ENCODE results near the gene EFNA1.
"Not testable (repeated sequence)": the region's sequence is repeated elsewhere in the genome, so short reads cannot be mapped to it uniquely, and the experiment has no call there.

EFNA1 gene

DNA sequence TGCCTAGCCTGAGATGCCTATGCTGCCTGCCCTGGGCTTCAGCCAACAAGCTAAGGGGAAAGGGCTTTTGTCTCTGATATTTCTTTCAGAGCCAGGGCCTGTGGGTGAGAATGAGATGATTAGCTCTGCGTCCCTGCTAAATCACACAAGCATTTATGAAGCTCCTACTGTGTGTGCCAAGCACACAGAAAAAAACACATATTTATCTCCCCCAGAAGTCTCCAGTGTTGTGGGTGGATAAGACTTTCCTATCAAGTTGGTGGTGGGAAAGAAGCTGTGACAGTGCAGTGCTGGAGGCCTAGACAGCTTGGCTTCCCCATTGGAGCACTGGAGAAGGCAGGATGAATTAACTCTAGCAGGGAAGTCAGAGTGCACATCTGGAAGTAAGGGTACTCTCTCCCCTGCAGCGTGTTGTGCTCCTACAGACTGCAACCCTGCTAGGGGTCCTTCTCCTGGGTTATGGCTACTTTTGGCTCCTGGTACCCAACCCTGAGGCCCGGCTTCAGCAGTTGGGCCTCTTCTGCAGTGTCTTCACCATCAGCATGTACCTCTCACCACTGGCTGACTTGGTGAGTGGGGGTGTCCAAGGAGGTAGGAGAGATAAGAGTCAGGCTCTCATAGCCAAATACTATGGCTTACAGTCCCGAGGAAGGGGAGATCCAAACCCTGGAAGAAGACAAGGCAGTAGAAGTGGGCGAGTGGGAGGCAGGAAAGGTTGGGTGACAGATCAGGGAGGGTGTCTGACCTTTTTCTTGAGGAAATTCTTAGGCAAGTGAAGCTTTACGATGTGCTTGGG lies 9.7 kb downstream of the EFNA1 start:
- TF ChIP-seq POLR2A (IDR thresholded peaks at IDR 0.05; ENCODE audit: low read depth, low read length) (no peak), POLR2AphosphoS5 (IDR thresholded peaks at IDR 0.05; ENCODE audit: low read depth, low read length) (no peak), TAF1 (IDR thresholded peaks at IDR 0.05; ENCODE audit: borderline replicate concordance, low read depth, low read length) (no peak)
- DNase-seq (ENCODE audit: insufficient read length) = no peak
- no peak for FAIRE-seq

DNA sequence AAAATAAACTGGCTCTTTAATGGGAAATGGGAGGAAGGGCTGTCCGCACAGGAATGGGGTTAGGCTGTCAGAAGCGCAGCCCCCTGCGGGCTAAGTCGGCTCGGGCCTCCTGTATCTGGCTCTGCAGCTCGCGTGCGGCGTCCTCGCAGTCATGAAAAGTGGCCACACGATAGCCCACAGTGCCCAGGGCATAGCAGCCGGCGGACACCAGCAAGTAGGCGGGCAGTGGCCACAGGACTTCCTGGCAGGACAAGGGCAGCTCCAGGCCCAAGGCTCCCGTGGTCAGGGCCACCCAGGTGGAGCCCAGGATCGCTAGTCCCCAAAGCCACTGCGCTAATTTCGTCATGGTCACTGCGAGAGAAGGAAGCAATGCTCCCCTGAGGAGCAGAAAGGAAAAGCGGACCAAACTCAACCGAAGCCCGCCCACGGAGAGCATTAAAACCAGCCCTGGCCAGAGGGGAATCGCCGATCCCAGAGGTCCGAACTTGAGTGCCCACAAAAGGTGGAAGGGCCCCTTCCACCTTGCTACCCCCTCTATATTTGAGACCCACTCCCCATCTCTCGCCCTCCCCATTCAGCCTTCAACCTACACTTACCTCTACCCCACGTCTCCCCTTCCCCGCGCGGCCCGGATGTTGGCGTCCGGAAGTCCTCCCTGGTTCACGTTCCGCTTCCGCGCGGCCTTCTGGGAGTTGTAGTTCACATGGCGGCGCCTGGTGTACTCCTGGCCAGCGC lies 12.4 kb downstream of the EFNA1 start, which contains the start of gene DPM3:
TSS of gene DPM3 (minus strand) at position 637 of the 735 bp plus-strand sequence. CDS start at position 346, 291 bp downstream.
- TF ChIP-seq POLR2AphosphoS5 (IDR thresholded peaks at IDR 0.05; ENCODE audit: low read depth, low read length) (peak; percentile 59; the same call in 1 of the 2 replicates), POLR2A (IDR thresholded peaks at IDR 0.05; ENCODE audit: low read depth, low read length) (peak; percentile 70), TAF1 (IDR thresholded peaks at IDR 0.05; ENCODE audit: borderline replicate concordance, low read depth, low read length) (0 out of 2 replicates have a peak, but pooled peaks have one; percentile 13)
- FAIRE-seq = peak; percentile 93
- peak; percentile 90 for DNase-seq (ENCODE audit: insufficient read length)

DNA sequence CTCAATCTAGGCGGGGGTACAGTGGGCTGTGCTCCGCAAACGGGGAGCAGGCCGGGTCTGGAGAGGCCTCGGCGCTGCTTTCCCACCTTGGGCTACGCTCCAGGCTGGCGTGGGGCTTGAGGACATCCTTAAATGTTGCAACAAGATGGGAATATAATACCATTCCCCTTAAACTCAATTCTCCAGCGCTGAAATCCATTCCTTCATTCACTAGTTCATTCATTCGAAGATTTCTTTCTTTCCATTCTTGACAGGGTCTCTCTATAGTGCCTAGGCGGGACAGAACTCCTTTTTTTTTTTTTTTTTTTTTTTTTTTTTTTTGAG lies 12.9 kb downstream of the EFNA1 start:
- TF ChIP-seq POLR2AphosphoS5 (IDR thresholded peaks at IDR 0.05; ENCODE audit: low read depth, low read length) = no peak
- no peak for TF ChIP-seq POLR2A (IDR thresholded peaks at IDR 0.05; ENCODE audit: low read depth, low read length)
- no peak for TF ChIP-seq TAF1 (IDR thresholded peaks at IDR 0.05; ENCODE audit: borderline replicate concordance, low read depth, low read length)
- FAIRE-seq (no peak), DNase-seq (ENCODE audit: insufficient read length) (no peak)

DNA sequence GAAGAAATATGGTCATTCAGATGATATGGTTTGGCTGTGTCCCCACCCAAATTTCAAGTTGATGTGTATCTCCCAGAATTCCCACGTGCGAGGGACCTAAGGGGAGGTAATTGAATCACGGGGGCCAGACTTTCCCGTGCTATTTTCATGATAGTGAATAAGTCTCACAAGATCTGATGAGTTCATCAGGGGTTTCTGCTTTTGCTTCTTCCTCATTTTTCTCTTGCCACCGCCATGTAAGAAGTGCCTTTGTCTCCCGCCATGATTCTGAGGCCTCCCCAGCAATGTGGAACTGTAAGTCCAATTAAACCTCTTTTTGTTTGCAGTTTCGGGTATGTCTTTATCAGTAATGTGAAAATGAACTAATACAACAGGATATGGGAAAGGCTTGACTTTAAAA lies 14.1 kb downstream of the EFNA1 start:
- no peak for TF ChIP-seq TAF1 (IDR thresholded peaks at IDR 0.05; ENCODE audit: borderline replicate concordance, low read depth, low read length)
- TF ChIP-seq POLR2A (IDR thresholded peaks at IDR 0.05; ENCODE audit: low read depth, low read length) = no peak
- no peak for TF ChIP-seq POLR2AphosphoS5 (IDR thresholded peaks at IDR 0.05; ENCODE audit: low read depth, low read length)
- DNase-seq (ENCODE audit: insufficient read length) (no peak), FAIRE-seq (no peak)

DNA sequence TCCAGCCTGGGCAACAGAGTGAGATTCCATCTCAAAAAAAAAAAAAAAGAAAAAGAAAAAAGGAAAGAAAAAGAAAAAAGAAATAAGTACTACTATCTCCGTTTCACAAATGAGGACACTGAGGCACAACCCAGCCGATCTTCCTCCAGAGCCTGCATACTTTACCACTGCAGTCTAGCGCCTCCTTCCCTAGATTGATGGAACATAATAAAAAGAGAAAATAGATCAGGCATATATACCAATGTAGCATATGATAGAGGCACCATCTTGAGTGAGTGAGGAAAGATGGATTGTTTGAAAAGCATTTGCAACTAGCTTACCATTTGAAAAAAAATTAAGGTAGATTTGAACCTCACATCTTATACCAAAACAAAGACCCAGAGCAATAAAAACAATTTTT lies 17.8 kb downstream of the EFNA1 start:
- TF ChIP-seq POLR2A (IDR thresholded peaks at IDR 0.05; ENCODE audit: low read depth, low read length) = no peak
- no peak for TF ChIP-seq POLR2AphosphoS5 (IDR thresholded peaks at IDR 0.05; ENCODE audit: low read depth, low read length)
- no peak for TF ChIP-seq TAF1 (IDR thresholded peaks at IDR 0.05; ENCODE audit: borderline replicate concordance, low read depth, low read length)
- no peak for FAIRE-seq
- no peak for DNase-seq (ENCODE audit: insufficient read length)

DNA sequence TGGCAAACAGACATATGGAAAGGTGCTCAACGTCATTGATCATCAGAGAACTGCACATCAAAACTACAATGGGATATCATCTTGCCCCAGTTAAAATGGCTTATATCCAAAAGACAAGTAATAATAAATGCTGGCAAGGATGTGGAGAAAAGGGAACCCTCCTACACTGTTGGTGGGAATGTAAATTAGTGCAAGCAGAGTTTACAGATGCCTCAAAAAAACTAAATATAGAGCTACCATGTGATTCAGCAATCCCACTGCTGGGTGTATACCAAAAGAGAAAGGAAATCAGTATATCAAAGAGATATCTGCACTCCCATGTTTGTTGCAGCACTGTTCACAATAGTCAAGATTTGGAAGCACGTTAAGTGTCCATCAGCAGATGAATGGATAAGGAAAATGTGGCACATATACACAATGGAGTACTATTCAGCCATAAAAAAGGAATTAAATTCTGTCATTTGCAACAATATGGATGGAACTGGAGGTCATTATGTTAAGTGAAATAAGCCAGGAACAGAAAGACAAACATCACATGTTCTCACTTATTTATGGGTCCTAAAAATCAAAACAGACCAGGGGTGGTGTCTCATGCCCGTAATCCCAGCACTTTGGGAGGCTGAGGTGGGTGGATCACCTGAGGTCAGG lies 28.4 kb downstream of the EFNA1 start:
- not testable (repeated sequence) for FAIRE-seq; DNase-seq (ENCODE audit: insufficient read length)

DNA sequence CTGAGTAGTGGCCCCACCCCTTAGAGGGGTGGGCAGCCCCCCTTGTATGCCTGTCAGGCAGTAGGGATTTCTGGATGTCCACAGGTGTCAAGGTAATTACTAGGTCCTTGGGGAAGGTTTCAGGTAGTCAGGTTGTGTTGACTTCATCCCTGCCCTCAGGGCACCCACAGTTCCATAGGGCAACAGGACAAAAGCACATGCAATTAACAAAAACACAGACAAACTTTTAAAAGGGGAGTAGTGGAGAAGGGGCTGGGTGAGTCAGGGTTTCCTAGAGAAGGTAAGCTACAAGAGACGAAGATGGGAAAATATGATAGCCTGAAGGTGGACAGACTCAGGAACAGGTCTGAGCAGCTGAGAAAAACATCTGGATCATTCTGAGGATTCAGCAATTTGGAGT lies 31.3 kb downstream of the EFNA1 start:
- no peak for DNase-seq (ENCODE audit: insufficient read length)
- TF ChIP-seq POLR2AphosphoS5 (IDR thresholded peaks at IDR 0.05; ENCODE audit: low read depth, low read length) = no peak
- TF ChIP-seq POLR2A (IDR thresholded peaks at IDR 0.05; ENCODE audit: low read depth, low read length) = no peak
- no peak for TF ChIP-seq TAF1 (IDR thresholded peaks at IDR 0.05; ENCODE audit: borderline replicate concordance, low read depth, low read length)
- no peak for FAIRE-seq

DNA sequence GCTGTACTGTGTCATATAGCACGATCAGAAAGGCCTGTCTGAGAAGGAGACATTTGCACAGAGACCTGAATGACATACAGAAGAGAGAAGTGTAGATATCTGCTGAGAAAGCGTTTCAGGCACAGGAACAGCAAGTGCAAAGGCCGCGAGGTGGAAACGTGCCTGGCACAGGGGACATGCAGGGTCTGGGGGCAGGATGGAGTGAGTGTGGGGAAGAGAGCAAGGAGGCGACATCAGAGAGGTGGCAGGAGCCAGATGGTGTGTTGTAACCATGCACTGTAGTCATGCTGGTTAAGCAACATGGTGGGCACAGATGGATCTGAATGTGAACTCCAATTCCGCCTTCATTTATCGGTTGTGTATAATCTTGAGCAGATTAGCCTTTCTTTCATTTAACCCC lies 32.5 kb downstream of the EFNA1 start:
- no peak for FAIRE-seq
- no peak for DNase-seq (ENCODE audit: insufficient read length)
- TF ChIP-seq TAF1 (IDR thresholded peaks at IDR 0.05; ENCODE audit: borderline replicate concordance, low read depth, low read length) (no peak), POLR2A (IDR thresholded peaks at IDR 0.05; ENCODE audit: low read depth, low read length) (no peak), POLR2AphosphoS5 (IDR thresholded peaks at IDR 0.05; ENCODE audit: low read depth, low read length) (no peak)

DNA sequence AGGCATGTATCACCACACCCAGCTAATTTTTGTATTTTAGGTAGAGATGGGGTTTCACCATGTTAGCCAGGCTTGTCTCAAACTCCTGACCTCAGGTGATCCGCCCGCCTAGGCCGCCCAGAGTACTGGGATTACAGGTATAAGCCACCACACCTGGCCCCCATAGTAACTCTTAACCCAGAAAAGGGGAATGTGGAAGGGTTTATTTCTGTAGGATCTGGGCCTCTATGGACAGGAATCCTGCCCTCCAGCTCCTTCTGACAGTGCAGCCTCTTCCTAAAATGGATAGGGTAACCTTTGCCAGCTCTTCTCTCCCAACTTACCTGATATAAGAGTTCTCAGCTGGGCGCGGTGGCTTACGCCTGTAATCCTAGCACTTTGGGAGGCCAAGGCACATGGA lies 35.0 kb downstream of the EFNA1 start:
- not testable (repeated sequence) for DNase-seq (ENCODE audit: insufficient read length); FAIRE-seq

DNA sequence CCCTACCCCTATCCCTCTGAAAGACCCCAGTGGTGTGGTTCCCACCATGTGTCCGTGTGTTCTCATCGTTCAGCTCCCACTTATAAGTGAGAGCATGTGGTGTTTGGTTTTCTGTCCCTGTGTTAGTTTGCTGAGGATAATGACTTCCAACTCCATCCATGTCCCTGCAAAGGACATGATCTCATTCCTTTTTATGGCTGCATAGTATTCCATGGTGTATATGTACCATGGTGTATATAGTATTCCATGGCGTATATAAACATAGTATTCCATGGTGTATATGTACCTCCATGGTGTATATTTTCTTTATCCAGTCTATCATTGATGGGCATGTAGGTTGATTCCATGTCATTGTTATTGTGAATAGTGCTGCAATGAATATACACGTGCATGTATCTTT lies 36.1 kb downstream of the EFNA1 start:
- DNase-seq (ENCODE audit: insufficient read length); FAIRE-seq: not testable (repeated sequence)

DNA sequence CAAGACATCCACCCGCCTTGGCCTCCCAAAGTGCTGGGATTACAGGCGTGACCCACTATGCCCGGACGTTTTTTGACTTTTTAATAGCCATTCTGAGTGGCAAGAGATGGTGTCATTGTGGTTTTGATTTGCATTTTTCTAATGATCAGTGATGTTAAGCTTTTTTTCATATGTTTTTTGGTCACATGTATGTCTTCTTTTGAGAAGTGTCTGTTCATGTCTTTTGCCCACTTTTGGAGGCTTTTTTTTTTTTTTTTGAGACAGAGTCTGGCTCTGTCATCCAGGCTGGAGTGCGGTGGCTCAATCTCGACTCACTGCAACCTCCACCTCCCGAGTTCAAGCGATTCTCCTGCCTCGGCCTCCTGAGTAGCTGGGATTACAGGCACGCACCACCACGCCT lies 36.9 kb downstream of the EFNA1 start:
- not testable (repeated sequence) for DNase-seq (ENCODE audit: insufficient read length); FAIRE-seq

DNA sequence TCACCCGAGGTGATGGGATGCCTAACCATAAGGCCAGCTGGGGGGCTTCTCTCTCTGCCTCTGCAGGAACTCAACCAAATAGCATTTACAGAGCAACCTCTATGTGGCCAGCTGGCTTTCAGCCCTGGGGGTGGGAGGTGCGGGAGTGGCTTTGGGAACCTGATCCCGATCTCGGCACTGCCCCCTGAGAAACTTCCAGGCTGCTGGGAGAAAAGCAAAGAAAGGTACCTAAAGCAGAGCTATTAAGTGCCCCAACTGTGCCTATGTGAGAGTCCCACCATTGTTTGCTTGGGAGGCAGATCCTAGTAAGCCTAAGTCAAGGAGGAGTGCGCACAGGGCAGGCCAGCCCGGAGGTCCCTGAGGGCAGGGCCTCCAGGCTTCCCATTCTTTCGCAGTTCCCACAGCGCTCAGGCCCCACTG lies 38.4 kb downstream of the EFNA1 start:
- FAIRE-seq (no peak), DNase-seq (ENCODE audit: insufficient read length) (no peak)
- TF ChIP-seq POLR2A (IDR thresholded peaks at IDR 0.05; ENCODE audit: low read depth, low read length) = no peak
- TF ChIP-seq POLR2AphosphoS5 (IDR thresholded peaks at IDR 0.05; ENCODE audit: low read depth, low read length) = no peak
- no peak for TF ChIP-seq TAF1 (IDR thresholded peaks at IDR 0.05; ENCODE audit: borderline replicate concordance, low read depth, low read length)
